Neuron (in vitro differentiated cells): Measurements from ENCODE around the gene TLCD3A.

ENCODE experiments used
- H2AFZ ChIP-seq: one replicate; pipeline ENCODE4 v1.6.1; 2013; ENCODE audit warnings: low read depth, mild to moderate bottlenecking, inconsistent platforms, low read length, moderate library complexity
- H3K27me3 ChIP-seq: one replicate; pipeline ENCODE4 v1.6.1; 2013; ENCODE audit warnings: low read length; ENCODE audit not compliant: insufficient read depth
- H3K36me3 ChIP-seq: one replicate; pipeline ENCODE4 v1.6.1; 2013; ENCODE audit warnings: low read length; ENCODE audit not compliant: insufficient read depth
- H3K4me1 ChIP-seq: one replicate; pipeline ENCODE4 v1.6.1; 2013; ENCODE audit warnings: low read length; ENCODE audit not compliant: insufficient read depth
- H3K4me3 ChIP-seq: 2 replicates; pipeline ENCODE4 v1.5.1; 2013; ENCODE audit warnings: mild to moderate bottlenecking, low read length, moderate library complexity
- H3K9me3 ChIP-seq: one replicate; pipeline ENCODE4 v1.6.1; 2013; ENCODE audit warnings: low read length

The TLCD3A gene

GRCh38 chr17:732067-732901 lies at the start of gene TLCD3A:
Gene TLCD3A, plus strand, starts transcription at chr17:732596. Its CDS starts 52 bp downstream, at chr17:732648.
- peaks cover 11% of the 10 kb centered on the region for H3K4me1 ChIP-seq
- peaks cover 11% of the 10 kb centered on the region for H3K36me3 ChIP-seq
- H3K27me3 ChIP-seq, result no peaks in the 10 kb centered on the region
- H3K9me3 ChIP-seq, result peaks cover 2% of the 10 kb centered on the region
- peak within 1 kb of the TSS; percentile 66 for H3K4me3 ChIP-seq
- H2AFZ ChIP-seq, result peak within 1 kb of the TSS; percentile 90

GRCh38 chr17:683040-683439 lies 49.4 kb upstream of the TLCD3A start:
- H3K9me3 ChIP-seq, result no peaks in the 10 kb centered on the region
- H3K36me3 ChIP-seq, result peaks cover 15% of the 10 kb centered on the region
- H3K4me3 ChIP-seq, result no peak overlapping the region
- H3K27me3 ChIP-seq, result no peaks in the 10 kb centered on the region
- H2AFZ ChIP-seq, result no peak overlapping the region
- no peaks in the 10 kb centered on the region for H3K4me1 ChIP-seq

GRCh38 chr17:683499-684254 lies 48.7 kb upstream of the TLCD3A start:
- H3K4me1 ChIP-seq, result no peaks in the 10 kb centered on the region
- H3K27me3 ChIP-seq, result no peaks in the 10 kb centered on the region
- H3K36me3 ChIP-seq, result peaks cover 15% of the 10 kb centered on the region
- no peak overlapping the region for H2AFZ ChIP-seq
- H3K4me3 ChIP-seq, result no peak overlapping the region
- no peaks in the 10 kb centered on the region for H3K9me3 ChIP-seq

- H3K9me3 ChIP-seq, result no peaks in the 10 kb centered on the region
- no peak overlapping the region for H3K4me3 ChIP-seq
- no peak overlapping the region for H2AFZ ChIP-seq
- H3K4me1 ChIP-seq, result no peaks in the 10 kb centered on the region
- H3K36me3 ChIP-seq, result peaks cover 20% of the 10 kb centered on the region
- H3K27me3 ChIP-seq, result no peaks in the 10 kb centered on the region
Observed at GRCh38 chr17:685006-685405, 47.4 kb upstream of the TLCD3A start.

GRCh38 chr17:688100-688989 lies 44.1 kb upstream of the TLCD3A start:
- Histone ChIP-seq H3K4me3 (no peak overlapping the region), H3K27me3 (no peaks in the 10 kb centered on the region), H3K36me3 (peaks cover 32% of the 10 kb centered on the region), H3K4me1 (no peaks in the 10 kb centered on the region), H3K9me3 (no peaks in the 10 kb centered on the region), H2AFZ (no peak overlapping the region)

- H3K27me3 ChIP-seq, result no peaks in the 10 kb centered on the region
Observed at GRCh38 chr17:689556-690275, 42.7 kb upstream of the TLCD3A start.

GRCh38 chr17:690361-690760 lies 42.0 kb upstream of the TLCD3A start:
- H3K27me3 ChIP-seq, result no peaks in the 10 kb centered on the region
- H3K36me3 ChIP-seq, result peaks cover 46% of the 10 kb centered on the region
- no peak overlapping the region for H3K4me3 ChIP-seq
- no peak overlapping the region for H2AFZ ChIP-seq
- no peaks in the 10 kb centered on the region for H3K9me3 ChIP-seq
- no peaks in the 10 kb centered on the region for H3K4me1 ChIP-seq

More at GRCh38 chr17:689556-690275, 42.7 kb upstream of the TLCD3A start:
- peaks cover 42% of the 10 kb centered on the region for H3K36me3 ChIP-seq
- no peak overlapping the region for H3K4me3 ChIP-seq
- H3K4me1 ChIP-seq, result no peaks in the 10 kb centered on the region
- no peak overlapping the region for H2AFZ ChIP-seq
- H3K9me3 ChIP-seq, result no peaks in the 10 kb centered on the region

GRCh38 chr17:691423-691822 lies 41.0 kb upstream of the TLCD3A start:
- no peaks in the 10 kb centered on the region for H3K27me3 ChIP-seq
- H3K36me3 ChIP-seq, result peaks cover 49% of the 10 kb centered on the region
- no peaks in the 10 kb centered on the region for H3K9me3 ChIP-seq
- H2AFZ ChIP-seq, result no peak overlapping the region
- no peaks in the 10 kb centered on the region for H3K4me1 ChIP-seq
- H3K4me3 ChIP-seq, result no peak overlapping the region

GRCh38 chr17:692116-692515 lies 40.3 kb upstream of the TLCD3A start:
- Histone ChIP-seq H3K4me1 (no peaks in the 10 kb centered on the region), H3K27me3 (no peaks in the 10 kb centered on the region), H3K4me3 (no peak overlapping the region), H3K9me3 (no peaks in the 10 kb centered on the region), H2AFZ (no peak overlapping the region), H3K36me3 (peaks cover 54% of the 10 kb centered on the region)

GRCh38 chr17:693791-694638 lies 38.4 kb upstream of the TLCD3A start:
- Histone ChIP-seq H3K27me3 (no peaks in the 10 kb centered on the region), H2AFZ (no peak overlapping the region), H3K4me3 (no peak overlapping the region), H3K9me3 (no peaks in the 10 kb centered on the region), H3K36me3 (peaks cover 61% of the 10 kb centered on the region), H3K4me1 (no peaks in the 10 kb centered on the region)

GRCh38 chr17:696369-696768 lies 36.0 kb upstream of the TLCD3A start:
- H3K27me3 ChIP-seq, result no peaks in the 10 kb centered on the region
- H3K4me1 ChIP-seq, result no peaks in the 10 kb centered on the region
- peaks cover 47% of the 10 kb centered on the region for H3K36me3 ChIP-seq
- no peak overlapping the region for H3K4me3 ChIP-seq
- no peaks in the 10 kb centered on the region for H3K9me3 ChIP-seq
- no peak overlapping the region for H2AFZ ChIP-seq

GRCh38 chr17:697682-698081 lies 34.7 kb upstream of the TLCD3A start:
- peaks cover 43% of the 10 kb centered on the region for H3K36me3 ChIP-seq
- no peaks in the 10 kb centered on the region for H3K9me3 ChIP-seq
- no peaks in the 10 kb centered on the region for H3K27me3 ChIP-seq
- no peak overlapping the region for H2AFZ ChIP-seq
- H3K4me1 ChIP-seq, result no peaks in the 10 kb centered on the region
- no peak overlapping the region for H3K4me3 ChIP-seq
